ENCODE results near the gene GP5. TPM values are rescaled to one million over a fixed set of nuclear protein-coding genes. Genes with fewer than 3 reads are reported as not detected.

The GP5 gene, protein sequence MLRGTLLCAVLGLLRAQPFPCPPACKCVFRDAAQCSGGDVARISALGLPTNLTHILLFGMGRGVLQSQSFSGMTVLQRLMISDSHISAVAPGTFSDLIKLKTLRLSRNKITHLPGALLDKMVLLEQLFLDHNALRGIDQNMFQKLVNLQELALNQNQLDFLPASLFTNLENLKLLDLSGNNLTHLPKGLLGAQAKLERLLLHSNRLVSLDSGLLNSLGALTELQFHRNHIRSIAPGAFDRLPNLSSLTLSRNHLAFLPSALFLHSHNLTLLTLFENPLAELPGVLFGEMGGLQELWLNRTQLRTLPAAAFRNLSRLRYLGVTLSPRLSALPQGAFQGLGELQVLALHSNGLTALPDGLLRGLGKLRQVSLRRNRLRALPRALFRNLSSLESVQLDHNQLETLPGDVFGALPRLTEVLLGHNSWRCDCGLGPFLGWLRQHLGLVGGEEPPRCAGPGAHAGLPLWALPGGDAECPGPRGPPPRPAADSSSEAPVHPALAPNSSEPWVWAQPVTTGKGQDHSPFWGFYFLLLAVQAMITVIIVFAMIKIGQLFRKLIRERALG
- under 1 TPM; 0.56 to 0.71 (median 0.61) TPM for polyA plus RNA-seq (ENCODE audit: insufficient read length in 4 of 4)

DNA sequence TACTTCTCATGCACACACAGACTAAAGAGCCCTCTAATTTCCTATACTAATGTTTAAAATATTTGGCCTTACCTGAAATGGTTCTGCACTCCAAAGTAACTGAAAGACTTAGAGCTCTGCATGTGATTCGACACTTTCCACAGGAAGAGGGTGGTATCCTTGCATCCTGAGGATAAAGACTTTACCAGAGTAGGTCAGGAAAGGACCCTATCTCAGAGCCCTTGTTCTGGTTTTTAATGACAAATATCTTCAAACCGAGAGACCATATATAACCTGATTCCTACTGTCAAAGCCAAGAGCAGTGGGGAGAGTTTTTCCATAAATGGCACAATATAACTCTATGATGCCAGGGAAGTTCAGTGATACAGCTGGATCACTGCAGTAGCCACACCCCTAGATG lies at the start of gene GP5:
Gene GP5, minus strand, starts transcription at position 101 of the 400 bp plus-strand sequence. CDS start 984 bp downstream, outside the sequence.
- no peak for DNase-seq (ENCODE audit: low read depth in 4 of 4, low spot score in 2 of 4)

DNA sequence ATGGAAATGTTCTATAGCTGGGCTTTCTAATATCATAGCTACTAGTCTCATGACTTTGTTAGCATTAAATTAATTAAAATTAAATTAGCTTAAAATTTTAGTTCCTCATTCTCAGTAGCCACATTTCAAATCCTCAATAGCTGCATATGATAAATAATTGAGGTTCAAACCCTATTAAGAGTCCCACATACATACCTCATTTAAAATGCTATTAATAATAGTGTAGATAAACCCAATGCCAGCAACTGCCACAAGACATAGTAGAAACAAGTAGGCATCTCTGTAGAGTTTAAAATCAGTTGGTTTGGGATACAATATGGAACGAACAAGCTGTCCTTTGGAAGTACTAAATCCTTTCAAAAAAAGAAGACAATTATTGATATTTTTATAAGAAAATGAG lies 48.6 kb upstream of the GP5 start:
- DNase-seq (ENCODE audit: low read depth in 4 of 4, low spot score in 2 of 4), result no peak

DNA sequence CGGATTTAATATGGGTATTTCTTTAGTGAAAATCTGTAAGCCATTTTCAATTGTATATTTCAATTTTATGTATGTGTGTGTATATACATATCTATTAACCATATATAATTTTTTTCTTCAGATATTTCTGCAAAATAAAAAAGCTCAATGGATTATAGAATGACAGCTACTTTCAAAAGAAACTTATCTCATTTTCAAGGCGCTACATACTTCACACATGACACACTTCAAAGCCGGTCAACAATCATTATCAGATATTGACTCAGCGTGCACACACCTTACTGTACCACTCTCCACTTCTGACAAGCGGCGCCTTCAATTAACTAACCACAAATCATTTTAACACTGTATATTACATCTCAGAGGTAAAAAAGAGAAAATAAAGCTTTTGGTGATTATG lies 48.1 kb upstream of the GP5 start:
- no peak for DNase-seq (ENCODE audit: low read depth in 4 of 4, low spot score in 2 of 4)

DNA sequence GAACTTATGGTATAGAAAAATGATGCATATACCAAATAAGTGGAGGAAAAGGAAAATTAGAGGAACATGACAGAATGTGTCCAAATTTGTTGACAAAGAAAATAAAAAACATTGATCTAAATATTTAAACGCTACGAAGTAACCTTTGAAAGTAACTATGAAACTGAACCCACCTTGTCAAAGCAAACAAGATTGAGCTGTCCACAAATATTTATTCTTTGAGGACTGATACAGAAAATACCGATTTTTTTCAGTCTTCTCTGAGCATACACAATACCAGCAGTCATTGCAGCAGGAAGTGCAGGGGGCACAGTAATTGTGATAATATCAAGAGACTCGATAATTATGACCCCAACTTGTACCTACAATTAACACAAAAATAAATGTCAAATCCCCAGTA lies 47.7 kb upstream of the GP5 start:
- no peak for DNase-seq (ENCODE audit: low read depth in 4 of 4, low spot score in 2 of 4)

DNA sequence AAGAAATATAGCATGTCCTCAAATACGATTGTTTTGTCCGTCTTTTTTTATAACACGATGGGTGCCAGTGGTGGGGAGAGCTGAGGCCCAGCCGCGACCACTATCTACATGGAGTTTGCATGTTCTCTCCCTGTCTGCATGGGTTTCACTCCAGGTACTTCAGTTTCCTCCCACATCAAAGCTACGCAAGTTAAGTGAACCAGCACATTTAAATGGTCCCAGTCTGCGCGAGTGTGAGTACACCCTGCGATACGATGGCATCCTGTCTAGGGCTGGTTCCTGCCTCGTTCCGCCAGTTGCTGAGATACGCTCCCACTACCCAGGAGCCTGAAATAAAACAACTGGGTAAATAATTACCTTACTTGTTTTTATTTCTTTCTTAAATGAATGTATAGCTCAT lies 47.1 kb upstream of the GP5 start:
- DNase-seq (ENCODE audit: low read depth in 4 of 4, low spot score in 2 of 4), result no peak

DNA sequence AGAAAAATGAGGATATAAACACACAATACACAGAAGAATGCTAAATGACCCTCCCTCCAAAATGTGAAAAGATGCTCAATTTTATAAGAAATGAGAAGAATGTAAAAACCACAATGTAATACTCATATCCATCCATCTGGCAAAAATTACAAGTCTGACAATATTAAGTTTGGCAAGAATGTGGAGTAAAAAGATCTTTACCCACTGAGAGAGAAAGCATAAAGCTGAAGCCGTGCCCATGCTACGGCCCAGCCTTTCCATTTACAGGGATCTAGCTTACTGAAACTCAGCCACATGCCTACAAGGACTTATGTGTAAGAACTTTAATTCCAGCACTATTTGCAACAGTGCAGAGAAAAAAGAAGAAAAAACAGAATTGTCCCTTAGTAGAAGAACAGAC lies 44.8 kb upstream of the GP5 start:
- no peak for DNase-seq (ENCODE audit: low read depth in 4 of 4, low spot score in 2 of 4)

DNA sequence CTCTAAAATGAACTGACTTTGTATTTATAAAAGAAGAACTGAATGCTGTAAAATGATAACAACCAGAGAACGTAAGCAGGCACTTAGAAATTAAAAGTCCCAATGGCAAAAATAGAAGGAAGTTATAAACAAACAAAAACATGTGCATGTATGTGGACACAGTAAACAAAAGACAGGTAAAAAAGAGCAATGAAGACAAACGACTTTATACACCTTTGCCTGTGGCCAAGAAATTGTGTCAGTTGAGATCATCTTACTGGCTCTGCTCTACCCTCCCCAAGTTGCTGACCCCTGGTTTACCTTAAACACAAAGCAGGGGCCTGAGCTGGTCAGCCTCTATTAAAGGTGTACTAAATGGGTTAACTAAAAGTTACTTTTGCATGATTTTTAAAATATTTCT lies 41.7 kb upstream of the GP5 start:
- DNase-seq (ENCODE audit: low read depth in 4 of 4, low spot score in 2 of 4), result no peak

DNA sequence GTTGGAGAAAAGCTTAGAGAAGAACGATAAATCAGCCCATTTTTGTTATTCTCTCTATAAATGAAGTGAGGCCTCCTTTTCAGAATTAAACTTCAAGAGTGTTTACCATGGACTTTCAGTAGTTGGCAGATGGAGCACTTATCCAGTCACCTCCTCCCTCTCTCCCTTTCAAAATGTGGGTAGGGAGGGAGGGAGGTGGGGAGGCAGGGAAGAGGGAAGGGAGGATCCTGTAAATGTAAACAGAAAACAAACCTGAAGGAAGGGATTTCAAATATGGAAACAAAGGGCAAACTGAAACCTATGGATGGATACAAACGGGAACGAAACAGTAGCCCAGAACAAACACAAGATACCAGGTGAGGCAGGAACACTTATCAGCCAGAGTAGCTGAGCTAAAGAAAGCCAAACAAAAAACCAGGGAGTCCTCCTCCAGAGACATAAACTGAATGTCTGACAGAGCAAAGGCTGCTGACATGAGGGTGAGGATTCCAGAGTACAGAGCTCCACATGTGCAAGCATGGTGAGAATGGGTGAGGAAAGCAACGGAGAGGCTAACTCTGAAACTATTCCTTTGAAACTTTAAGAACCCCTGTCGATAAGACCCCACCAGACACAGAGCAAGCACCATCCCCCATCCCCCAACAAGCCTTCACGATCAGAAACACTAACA lies 41.0 kb upstream of the GP5 start:
- peak in 1 of 4 donors; percentile 17 for DNase-seq (ENCODE audit: low read depth in 4 of 4, low spot score in 2 of 4)

DNA sequence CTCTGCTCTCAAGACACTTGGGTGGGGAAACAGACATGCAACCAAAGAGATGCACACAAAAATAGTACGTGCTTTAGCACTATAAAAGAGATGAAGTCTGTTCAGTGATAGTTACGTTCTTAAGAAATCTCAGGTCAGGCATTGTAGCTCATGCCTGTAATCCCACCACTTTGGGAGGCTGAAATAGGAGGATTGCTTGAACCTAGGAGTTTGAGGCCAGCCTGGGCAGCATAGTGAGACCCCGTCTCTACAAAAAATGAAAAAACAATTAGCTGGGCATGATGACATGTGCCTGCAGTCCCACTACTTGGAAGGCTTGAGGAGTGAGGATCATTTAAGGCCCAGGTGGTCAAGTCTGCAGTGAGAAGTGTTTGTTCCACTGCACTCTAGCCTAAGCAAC lies 35.4 kb upstream of the GP5 start:
- no peak for DNase-seq (ENCODE audit: low read depth in 4 of 4, low spot score in 2 of 4)

DNA sequence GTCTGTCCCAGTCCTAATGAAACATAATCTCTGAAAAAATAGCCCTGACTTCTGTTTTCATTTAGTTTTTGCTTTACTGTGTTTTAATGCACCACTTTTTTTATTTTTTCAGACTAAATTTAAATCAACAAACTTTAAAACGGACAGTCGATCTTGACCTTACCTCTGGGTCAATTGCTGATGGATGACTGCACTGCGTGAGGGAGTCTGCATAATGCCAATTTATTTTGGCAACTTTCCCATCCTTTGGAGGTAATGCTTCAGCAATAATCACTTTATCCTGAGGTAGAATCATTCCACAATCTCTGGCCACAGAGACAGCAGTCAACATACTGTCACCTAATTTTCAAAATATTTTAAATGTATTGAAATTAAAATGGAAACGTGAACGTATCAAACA lies 32.5 kb upstream of the GP5 start:
- no peak for DNase-seq (ENCODE audit: low read depth in 4 of 4, low spot score in 2 of 4)

DNA sequence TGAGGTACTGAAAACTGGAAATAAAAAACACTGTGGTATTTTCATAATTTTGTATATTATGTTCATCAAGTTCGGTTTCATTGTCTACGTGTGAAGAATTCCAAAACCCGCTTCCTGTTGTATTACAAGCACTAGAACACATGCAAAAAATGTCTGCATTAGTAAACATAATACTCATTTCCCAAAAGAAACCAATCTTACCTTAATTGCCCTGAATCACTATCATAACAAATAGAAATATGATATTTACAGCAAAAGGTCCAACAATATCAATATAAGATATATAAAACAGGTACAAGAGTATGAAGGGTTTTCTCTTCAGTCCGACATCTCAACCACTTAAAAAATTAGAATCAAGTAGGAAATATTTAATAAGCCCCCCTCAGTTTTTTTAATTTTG lies 26.3 kb upstream of the GP5 start:
- DNase-seq (ENCODE audit: low read depth in 4 of 4, low spot score in 2 of 4), result no peak

DNA sequence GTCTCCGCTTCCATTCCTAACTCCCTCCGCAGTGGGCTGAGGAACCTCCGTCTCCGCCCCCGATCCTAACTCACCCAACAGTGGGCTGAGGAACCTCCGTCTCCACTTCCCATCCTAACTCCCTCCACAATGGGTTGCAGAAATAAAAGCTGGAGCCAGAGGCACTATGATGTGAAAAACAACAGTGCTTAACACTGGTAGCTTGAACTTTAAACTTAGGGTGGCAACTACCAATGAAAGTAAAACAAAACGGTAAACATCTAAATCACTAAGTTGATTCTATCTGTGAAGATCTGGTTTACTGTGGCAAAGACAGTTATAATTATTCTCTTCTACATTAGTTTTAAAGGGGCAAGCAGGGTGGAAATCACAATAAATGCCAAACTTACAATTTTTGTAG lies 25.9 kb upstream of the GP5 start:
- no peak for DNase-seq (ENCODE audit: low read depth in 4 of 4, low spot score in 2 of 4)

DNA sequence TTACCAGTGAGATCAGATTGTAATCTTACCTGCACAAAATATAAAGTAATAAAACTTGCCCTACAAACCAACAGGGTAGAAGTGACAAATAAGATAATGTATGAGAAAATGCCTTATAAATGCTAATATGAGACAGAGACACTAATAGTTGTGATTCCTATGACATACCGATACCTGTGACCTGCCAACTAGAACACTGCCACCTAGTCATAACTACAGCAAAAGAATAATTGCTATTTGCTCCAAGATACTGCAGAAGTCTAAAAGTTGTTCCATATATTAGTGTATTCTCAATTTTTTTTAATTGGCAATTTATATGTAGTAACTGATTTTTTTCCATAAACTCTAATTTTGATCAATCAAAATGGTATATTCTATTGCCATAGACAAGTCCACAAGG lies 25.3 kb upstream of the GP5 start:
- no peak for DNase-seq (ENCODE audit: low read depth in 4 of 4, low spot score in 2 of 4)

DNA sequence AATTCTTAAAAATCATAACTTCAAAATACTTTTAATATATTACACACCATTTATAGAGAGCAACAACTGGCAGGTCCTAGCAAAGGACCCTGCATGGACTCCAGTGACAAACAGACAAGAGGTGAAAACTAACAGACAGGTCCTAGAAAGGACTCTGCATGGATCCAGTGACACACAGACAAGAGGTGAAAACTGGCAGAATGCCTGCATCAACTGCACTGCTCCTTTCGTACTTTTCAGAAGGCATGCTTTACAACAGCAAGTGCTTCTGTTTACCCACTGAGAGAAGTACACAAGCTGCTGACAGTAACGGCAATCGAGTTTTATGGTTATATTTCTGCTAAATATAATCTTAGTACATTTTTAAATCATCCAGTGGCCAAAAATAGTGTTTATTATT lies 24.3 kb upstream of the GP5 start:
- DNase-seq (ENCODE audit: low read depth in 4 of 4, low spot score in 2 of 4), result no peak

DNA sequence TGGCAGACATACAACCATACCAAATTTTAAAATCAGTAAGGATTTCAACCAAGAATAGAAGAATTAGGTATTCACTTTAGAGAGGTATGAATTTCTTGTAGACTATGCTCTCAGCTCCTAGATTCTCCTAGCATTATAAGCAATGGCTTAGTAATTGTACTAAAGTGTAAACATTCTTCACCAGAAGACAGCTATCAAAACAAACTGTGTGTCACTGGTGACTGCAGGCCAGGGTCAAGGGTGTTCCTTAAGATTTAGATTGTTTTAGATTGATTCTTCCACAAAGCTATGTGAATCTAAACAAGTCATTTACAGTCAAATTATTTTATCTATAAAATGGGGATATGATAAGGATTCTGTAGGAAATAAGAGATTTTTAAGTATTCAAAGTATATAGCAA lies 23.1 kb upstream of the GP5 start:
- no peak for DNase-seq (ENCODE audit: low read depth in 4 of 4, low spot score in 2 of 4)

DNA sequence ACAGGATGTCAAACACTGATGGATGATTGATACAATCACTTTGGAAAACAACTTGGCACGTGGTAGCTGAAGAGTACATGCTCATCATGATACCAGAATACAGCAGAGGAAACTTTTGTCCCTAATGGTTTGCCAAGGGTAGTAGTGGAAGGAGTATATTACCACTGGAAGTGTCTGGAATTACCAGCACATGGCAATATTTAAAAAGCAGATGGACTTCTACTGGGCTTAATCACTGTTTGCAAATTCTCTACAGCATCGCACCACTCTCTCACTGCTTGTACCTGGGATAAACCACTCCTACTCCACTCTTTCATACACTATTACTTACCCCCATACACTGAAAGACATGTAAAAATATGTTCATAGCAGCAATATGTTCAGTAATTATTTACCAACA lies 19.6 kb upstream of the GP5 start:
- no peak for DNase-seq (ENCODE audit: low read depth in 4 of 4, low spot score in 2 of 4)

DNA sequence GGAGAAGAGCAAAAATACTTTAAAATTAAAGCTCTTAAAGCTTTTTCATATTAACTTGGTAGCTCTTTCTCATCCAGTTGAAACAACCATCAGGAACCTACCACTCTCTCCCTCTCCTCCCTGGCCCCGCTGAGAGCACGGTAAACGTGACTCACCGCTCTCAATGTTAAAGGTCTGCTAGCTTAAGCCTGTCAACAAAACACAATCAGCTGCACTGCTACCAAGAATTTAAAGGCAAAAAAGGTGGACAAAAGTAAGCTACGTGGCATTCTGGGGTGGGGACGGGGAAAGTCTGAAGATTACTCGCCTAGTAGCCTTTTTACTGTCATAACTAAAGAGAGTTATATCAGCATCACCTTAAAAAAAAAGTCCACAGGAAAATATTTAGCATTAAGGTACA lies 8.4 kb upstream of the GP5 start:
- DNase-seq (ENCODE audit: low read depth in 4 of 4, low spot score in 2 of 4), result no peak

DNA sequence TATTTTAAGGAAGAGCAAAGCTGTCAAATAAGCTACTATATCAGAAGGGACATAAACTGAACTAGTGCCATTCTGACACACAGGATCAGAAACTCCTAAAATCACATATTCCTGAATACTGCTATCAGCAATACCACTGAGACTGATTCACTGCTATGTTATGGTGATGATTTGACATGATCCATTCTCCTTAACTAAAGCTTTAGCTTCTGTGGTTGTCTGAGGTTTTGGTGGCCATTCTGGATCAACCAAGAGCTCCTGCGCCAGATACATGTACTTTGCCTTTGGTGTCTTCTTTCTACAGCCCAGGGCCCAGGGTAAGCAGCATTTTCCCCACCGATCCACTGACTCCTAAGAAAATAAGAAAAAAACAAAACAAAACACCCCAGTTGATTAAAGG lies 6.7 kb upstream of the GP5 start:
- DNase-seq (ENCODE audit: low read depth in 4 of 4, low spot score in 2 of 4), result no peak

DNA sequence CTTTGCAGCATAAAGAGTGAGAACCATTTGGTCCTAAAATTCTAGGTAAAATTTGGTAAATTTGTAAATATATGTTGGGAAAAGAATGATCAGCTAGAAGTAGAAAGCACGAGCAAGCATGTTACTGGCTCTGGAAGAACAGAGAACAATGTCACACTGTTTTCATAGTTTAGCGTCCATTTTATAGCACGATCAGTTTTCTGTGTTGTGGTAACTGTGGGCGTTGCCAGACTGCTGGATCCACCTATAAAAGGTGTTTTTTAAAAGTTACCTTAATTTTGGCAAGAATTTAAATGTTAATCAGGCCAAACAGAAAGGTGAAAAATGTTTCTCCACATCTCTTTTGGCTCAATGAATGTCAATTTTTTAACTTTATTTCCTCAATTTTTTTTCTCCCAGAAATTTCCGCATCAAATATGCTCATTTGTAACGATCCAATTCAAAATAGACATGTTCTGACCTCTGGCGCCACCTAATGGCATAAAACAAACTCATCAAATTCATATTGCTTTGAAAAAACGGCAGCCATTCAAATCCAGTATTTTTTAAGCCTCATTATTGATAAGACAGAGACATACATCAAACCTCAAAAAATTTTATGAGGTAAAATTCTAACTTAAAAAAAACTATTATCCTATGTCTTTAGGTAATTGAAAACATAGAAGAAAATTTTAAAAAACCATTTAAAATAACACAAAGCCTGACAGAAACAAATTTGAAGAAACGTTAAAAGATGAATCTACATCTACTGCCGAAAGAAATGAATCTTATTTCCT lies 5.5 kb upstream of the GP5 start:
- DNase-seq (ENCODE audit: low read depth in 4 of 4, low spot score in 2 of 4), result no peak

DNA sequence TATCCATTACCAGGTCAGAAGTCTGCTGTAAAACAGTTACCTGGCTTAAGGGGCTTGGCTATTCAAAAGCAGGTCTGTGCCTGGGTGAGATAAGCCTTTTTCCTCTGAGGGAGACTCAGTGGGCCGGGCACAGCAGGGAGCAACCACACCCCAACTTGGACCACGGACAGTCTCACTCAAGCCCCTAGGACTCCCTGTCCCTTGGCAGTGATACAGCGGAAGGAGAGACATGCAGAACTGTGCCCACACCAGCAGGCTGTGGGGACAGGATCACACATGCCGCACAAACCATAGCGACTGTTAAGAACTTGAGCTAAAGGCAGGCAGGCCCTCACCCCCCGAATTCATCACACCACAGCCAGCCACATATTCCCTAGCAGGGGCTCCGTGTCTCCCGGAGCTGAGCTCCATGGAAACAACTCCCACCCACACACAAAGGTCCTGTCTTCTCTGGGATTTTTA lies 2.8 kb upstream of the GP5 start:
- DNase-seq (ENCODE audit: low read depth in 4 of 4, low spot score in 2 of 4), result no peak

DNA sequence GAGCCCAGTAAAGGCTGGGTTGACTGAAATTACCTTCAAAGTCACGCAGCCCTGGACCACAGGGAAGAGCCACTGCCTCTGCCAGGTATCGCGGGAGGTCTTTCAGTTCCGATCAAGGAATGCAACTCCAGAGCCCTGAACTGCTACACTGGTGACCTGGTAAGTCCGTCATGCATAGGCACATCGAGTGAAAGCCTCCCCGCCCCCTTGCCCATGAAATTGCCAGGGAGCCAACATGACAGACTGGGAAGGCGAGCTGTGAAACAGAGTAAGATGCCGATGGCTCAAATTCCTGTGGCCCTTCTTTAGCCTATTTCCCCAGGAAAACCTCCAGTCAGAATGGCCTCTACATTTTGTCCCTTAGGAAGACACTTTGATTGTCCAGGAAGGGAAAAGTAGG lies 2.3 kb upstream of the GP5 start:
- DNase-seq (ENCODE audit: low read depth in 4 of 4, low spot score in 2 of 4), result no peak
